ENCODE results near the gene AACS.
"Not testable (repeated sequence)": the region's sequence is repeated elsewhere in the genome, so short reads cannot be mapped to it uniquely, and the experiment has no call there.

Gene AACS

DNA sequence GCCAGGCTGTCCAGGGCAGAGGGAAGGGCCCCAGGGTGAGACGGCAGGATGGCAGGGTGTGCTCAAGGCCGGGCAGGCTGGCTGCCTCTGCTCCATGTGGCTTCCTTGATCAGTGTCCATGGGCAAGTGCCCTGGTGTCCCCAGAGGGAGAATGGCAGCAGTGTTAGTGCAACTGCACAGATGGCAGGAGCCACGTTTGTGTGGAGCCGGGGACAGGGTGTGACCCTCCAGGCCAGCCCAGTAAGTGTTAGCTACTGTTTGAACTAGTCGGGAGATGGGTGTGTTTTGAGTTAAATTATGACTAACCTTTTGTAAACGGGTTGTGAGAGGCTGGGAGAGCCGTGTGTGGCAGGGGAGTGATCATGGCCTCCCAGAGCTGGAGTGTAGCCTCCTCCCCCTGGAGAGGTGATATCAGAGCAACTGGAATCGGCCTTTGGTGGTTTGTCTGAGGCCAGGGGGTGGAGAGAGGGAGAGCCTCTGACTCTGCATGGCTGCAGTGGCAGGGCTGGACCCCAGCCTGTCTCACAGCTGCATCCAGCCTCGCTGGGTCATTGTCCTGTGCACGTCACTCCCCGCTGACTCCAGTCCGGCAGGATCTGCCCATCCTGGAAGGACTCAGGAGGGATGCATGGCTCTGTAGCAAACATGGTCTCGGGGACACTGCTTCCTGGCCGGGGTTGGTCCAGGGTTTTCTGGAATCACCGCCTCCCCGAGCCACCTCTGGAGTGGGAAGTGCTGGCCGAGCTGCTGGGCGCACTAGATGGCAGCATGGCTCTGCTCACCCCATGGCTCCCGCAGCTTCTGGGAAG is 27.8 kb downstream of the AACS start:
- FAIRE-seq = peak; percentile 69

DNA sequence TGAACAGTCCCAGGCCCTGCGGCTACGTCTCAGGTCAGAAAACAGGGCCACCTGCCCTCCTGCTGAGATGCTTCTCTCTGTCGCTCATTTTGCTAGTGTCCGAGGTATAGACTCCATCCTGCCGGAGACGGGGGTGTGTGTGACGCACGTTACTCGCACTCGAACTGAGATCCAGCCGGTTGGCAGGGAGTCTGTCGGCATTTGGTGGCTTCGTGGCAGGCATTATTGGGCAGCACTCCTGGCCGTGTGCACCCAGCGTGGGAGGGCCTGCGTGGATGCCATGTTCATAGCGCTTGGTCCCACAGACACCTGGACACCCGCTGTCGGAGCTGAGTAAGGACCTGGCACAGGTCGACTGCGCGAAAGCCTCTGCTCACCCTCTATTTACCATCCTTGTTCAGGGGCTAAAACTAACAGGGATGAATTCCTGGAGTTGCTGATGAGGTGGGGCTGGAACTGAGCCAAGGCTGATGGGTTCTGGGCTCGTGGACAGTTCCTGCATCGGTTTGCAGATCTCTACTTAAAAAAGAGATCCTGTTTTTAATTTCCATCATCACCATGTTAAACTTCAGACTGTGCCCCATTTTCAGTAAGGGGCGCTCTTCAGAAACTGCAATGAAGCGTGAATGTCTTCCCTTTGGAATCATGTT is 28.6 kb downstream of the AACS start:
- no peak for FAIRE-seq

DNA sequence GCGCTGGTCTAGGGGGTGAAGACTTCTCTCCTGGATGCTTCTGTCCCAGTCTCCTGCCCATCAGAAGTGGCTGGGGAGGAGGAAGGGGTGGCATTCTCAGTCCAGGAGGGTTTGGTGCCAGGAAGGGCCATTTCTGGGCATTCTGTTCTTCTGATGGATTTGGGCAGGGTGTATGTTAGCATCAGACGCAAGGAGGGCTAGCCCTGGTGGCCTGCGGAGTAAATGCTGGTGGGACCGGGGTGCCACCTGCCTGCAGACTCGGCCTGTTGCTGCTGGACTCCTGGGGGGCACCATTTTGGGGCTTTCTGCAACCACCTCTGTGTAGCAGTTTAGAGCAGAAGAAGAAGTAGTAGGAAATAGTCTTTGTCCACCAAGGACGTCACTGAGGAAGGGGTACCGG is 31.7 kb downstream of the AACS start:
- FAIRE-seq = no peak

DNA sequence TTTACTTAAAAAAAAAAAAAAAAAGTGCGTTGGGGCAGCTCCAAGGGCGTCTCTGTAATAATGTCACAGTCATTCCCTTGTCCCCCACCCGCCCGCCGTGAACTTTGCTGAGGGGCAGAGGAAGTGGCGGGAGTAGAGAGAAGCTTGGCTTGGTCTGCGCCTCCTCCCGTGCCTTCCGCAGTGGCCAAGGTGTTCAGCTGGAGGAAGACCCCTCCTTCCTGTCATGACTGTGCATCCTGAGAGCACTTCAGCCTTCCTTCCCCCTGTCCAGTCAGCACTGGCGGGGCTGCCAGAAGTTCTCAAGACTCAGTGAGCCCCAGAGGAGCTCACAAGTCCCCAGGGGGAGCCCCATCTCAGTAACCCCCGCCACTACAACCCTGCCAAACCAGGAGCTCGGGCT is 32.2 kb downstream of the AACS start:
- no peak for FAIRE-seq

DNA sequence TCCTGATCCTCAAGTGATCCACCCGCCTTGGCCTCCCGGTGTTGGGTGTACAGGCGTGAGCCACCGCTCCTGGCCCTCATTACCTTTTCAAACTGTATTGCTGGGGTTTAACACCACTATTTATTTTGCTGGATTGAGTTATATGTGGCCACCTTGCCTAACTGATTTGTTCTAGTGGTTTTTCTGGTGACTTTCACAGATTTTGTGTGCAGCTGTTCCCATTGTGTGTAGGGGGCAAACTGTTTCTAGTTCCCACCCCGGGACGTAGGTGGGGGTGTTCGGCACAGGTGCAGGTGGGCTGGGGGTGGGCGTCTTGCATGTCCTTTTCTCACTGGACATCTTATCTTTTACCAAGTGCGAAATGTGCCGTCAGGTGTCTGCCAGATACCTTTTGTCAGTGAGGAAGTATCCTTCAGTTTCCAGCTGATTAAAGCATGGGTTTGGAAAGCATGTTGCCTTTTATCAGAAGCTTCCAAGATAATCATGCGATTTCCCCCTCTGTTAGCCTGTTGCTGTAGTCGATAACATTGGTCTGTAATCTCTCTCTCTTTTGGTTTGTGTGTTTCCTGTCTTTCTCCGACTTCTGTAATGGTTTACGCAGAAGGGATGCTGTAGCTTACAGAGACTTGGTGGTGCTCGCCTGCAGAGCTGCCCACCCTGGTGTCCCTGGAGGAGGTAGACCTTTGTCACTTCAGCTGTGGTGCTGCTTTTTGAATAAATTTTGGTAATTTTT is 33.6 kb downstream of the AACS start:
- no peak for FAIRE-seq

DNA sequence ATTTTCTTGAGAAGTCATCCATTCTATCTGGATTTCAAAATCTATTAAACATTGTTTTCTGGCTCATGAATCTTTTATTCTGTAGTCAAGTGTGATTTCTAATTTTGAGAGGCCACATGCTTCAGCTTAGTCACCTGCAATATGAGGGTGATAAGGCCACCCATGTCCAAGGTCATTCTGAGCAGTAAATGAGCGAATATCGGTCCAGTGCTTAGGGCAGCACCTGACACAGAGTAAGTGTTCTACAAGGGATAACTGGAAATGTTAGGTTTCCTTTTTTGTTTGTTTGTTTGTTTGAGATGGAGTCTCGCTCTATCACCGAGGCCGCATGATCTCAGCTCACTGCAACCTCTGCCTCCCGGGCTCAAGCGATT is 34.2 kb downstream of the AACS start:
- FAIRE-seq = peak; percentile 58

DNA sequence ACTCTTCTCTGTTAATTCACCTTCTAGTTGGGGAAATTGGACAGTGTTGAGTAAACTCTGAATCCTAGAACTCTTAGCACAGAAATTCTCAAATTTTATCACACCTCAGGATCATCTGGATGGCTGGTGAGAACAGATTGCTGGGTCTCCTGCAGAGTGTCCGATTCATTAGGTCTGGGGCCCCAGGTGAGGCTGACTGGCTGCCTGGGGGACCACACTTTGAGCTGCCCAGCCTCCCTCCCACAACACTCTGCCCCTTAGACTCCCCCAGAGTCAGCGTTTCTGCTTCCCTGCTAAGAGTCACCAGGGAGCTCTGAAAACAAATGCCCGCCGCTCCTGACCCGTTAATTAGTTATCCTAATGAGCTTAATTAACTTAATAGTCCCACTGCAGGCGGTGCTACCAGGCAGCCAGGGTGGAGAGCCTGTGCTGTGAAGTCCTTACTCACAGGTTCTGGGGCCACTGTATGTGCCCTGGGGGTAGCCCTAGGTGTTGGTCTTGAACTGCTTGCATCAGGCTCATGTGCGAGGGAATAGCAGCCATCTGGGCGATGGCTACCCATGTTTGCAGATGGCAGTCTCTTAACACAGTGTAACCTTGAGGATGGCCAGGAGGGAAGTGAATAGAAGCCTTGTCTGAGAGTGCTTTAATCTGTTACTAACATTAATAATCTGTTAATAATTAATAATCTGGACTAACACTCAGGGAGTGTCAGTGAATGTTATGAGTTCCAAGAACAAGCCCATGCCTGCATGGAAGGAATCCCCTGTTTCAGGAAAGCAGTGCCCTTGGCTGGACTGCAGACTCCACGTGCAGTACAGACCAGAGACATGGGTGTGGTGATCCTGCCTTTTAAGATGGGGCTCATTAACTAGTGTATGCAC is 35.6 kb downstream of the AACS start:
- FAIRE-seq = peak; percentile 96

DNA sequence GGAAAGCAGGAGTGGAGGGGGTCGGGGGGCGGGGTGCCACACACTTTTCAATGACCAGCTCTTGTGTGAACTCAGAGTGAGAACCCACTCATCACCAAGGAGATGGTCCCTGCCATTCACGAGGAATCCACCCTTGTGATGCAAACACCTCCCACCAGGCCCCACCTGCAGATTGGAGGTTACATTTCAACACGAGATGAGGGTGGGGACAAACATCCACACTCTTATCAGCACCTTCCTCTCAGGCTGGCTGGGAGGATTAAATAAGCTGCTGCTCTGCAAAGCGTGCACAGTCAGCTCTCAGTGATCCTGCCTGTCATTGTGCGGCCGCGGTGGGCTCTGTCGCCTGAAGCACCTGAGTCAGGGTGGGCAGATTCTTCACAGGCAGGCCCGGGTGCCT is 39.7 kb downstream of the AACS start:
- no peak for FAIRE-seq

DNA sequence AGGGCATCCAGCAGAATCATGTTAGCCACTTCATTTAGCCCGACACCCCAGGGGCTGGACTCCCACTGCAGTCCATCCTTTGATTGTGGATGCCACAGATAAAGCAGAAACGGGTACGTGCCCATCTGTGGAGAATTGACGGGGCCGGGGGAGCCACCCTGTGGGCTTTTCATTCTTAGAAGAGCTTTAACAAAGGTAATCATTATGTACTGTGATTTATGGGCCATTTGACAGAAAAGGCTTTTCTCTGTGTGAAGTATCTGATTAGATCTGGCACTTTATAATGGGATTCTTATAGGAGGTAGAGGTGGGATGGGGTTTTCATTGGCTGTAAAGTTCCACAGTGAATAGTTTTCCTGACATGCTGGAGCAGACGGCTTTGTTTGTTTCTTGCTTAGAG is 40.4 kb downstream of the AACS start:
- FAIRE-seq = no peak

DNA sequence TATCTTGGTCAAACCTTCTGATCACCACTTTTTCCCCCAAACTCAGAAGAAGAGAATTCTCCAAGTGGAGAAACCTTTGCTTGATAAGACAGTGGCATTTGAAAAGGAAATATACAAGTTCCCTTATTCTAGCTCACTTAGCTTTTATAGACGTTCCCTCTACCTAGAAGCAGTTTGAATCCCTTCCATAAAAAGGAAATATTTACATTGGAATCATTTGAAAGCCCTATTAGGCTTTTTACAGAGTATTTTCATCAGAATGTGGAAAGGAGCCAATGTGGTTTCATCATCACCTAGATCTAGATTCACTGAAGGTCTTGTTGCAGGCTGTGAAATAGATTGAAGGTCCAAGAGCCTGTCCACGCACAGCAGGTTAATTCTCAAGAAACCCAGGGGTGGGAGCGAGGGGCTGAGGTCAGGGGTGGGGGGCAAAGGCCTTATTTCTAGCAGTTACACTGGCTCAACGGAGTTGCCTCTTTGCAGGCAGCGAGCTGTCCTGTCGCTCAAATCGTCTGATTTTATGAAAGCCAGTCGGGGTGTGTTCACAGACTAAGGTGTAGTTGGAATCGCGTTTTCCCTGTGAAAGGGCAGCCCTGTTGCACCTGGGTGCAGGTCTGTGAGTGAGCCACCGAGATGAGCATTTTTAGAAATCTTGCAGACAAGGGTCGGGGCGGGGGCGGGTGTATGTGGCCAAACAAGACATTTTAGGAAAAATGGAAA is 45.6 kb downstream of the AACS start:
- FAIRE-seq = no peak

DNA sequence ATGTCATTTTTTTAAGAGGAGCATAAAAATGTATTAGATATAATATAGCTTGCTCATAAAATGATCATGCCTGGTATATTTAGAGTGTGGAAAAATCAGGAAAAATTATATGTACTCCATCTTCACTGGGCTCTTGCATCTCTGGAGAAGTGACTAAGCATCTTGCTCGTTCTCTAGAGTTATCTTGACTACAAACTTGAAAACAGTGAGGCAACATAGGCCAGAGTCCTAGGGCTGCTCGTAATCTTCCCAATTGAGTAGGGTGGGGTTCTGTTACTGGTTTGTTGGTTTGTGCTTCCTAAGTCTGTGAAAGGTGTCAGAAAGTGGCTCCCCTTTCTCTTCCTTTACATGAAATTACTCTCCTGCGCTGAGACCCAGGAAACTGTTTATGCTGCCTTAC is 46.2 kb downstream of the AACS start:
- FAIRE-seq = no peak

DNA sequence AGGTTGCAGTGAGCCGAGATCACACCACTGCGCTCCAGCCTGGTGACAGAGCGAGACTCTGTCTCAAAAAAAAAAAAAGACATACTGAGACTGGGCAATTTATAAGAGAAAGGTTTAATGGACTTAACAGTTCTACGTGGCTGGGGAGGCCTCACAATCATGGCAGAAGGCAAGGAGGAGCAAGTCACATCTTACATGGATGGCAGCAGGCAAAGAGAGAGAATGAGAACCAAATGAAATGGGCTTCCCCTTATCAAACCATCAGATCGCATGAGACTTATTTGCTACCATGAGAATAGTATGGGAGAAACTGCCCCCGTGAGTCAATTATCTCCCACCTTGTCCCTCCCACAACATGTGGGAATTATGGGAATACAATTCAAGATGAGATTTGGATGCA is 47.4 kb downstream of the AACS start:
- not testable (repeated sequence) for FAIRE-seq

DNA sequence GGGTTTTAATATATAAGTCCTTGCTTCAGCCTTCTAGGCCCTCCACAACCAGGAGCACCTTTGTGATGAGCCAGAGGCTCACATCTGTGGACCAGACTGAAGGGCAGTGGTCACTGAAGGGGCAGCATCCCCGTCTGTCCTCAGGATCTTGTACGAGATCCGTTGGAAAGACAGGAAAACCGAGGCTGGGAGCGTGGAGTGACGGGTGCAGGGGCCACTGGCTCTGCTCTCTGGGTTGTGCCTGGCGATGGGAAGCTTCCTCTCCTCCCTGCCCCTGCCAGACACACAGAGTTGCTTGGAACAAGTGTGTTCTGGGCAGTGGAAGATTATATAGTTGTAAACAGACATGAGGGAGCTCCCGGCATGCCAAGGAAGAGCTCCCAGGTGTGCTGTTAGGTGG is 48.0 kb downstream of the AACS start:
- FAIRE-seq = no peak

DNA sequence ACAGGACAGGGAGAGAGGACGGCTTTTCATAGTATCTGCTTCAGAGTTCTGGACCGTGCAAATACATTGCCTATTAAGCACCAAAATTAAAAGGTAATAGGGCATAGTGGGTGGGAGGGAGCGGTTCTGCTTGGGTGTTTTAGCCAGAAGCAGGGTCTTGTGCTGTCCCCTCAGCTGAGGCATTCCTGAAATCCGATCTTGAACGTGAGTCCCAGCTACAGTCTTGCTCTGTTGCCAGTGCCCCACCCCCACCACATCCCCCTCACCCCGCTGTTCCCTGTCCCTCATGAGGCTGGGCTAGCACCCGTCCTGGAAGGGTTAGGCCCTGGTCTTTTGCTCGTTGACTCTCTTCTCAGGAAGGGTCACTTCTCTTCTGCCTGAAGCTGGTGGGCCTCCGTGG is 48.6 kb downstream of the AACS start:
- FAIRE-seq = no peak

DNA sequence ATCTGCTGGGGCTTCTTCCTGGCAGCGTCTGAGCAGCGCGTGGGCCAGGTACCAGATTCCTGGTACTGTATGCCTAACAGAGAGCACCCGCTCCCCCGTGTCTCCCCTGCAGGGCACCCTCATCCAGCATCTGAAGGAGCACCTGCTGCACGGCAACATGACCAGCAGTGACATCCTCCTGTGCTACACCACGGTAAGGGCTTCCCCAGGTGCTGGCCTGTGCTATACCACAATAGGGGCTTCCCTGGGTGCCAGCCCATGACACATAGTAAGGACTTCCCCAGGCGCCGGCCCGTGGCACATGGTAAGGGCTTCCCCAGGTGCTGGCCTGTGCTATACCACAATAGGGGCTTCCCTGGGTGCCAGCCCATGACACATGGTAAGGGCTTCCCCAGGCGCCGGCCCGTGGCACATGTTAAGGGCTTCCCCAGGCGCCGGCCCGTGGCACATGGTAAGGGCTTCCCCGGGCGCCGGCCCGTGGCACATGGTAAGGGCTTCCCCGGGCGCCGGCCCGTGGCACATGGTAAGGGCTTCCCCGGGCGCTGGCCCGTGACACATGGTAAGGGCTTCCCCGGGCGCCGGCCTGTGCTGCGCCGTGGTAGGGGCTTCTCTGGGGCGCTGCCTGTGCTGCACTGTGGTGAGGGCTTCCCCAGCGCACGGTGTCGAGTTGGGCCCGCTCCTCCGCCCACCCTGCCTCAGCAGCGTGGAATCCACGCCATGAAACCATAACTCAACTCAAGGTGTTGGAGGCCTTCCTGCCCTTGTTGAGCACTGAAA is 49.3 kb downstream of the AACS start:
- no peak for FAIRE-seq

DNA sequence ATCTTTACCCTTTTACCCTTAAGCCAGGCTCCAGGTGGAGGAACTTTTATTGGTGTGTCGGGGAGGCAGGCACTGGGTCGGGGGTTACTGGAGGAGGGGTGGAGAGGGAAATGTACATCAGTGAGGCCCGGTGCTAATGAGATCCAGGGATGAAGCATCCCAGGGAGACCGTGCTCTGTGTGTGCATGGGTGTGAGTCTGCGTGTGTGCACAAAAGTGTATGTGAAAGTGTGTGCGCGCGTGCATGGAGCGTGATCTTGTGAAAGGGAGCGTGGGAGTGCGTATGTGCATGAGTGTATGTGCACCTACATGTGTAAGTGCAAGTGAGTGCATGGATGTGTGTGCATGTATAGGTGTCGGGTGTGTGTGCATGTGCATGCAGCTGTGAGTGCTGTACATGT is 55.3 kb downstream of the AACS start:
- no peak for FAIRE-seq

DNA sequence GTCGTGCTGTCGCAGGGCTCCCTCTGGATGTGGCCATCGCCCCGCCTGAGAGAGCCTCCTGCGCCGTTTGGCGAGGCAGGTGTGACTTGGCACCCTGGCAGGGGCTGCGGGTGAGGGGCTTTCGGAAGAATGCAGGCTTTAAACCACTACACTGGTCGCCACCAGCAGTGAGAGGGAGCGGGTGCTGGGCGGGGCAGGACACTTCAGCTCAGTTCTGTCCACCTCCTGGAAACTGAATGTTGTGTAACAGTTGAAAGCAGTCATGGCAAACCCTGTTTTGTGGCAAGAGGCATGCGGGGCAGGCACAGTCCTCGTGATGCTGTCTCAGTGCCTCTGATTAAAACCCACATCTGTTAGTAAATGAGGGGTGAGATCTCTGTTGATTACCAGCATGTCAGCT is 55.9 kb downstream of the AACS start:
- FAIRE-seq = no peak

DNA sequence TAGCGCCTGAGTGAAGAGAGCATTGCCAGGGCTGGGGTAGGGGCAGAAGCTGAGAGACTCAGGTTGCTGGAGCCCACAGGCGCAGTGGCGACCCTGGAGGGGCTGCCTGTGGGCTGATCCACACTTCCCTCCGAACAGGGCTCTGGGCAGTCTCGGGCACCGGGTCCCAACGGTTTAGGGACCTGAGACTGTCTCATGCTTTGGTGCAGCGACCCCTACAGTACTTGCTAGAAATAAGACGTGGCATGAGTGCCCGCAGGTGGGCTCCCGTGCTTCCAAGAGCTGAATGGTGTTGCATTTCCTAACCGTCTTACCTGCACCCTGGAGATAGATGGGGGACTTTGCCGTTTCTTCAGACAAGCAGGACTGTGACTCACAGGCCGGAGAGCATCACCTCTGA is 57.4 kb downstream of the AACS start:
- FAIRE-seq = no peak

DNA sequence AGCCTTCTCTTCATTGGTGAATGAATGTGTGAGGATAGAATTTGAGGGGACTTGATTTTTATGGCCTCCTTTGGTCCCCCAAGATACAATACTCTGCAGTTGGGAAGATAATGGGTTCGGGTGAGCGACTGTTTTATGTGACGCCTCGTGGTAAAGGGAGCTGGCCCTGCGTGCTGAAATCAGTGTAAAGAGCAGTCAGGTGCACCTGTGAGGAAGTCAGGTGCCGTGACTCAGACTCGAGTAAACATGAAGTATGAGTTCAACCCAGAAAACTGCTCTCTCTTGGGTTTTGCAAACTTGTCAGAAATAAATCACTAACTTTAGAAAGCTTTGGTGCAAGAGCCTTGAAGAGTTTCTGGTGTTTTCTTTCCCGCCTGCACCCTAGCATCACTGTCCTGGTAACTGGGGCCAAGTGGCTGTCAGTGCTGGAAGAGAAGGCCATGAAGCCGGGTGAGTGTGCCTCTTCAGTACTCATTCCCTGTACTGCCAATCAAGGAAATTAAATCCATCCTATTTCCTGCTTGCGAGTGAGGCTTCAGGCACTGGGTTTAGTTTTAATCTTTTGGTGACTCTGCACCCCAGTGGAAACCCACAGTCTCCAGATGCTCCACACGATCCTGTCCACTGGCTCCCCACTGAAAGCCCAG is 59.2 kb downstream of the AACS start:
- FAIRE-seq = peak; percentile 98

DNA sequence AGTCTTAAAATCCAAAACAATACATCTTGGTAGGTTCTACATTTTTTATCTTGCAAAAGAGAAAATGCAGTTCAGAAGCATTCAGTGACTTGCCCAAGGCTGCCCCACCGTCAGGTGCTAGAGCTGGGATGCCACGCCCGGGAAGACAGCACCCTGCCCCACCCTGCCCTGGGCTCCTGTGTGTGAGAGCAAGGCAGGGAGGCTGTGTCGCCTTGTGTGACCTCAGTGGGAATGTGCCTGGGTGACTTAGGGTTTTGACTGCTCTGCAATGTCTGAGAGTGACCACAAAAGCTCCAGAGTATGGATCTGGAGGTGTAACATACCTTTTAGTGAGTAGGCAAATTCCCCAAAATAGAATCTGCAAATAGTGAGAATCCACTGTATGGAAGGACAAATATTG is 60.0 kb downstream of the AACS start:
- no peak for FAIRE-seq
